Activated B cell treated with CpG ODN at 0.5 μM for 24 hours (primary cell): ENCODE data around the gene NANOS1. TPM values are rescaled to one million over a fixed set of nuclear protein-coding genes. Genes with fewer than 3 reads are reported as not detected.

Source experiments
- ATAC-seq: fragments of 200-7000 bp; cut with Tn5 transposase; one replicate; pipeline ENCODE4 v1.10.0; 2021; ENCODE audit warnings: low read depth, mild to moderate bottlenecking, moderate library complexity
- CTCF ChIA-PET: fragments of 350-600 bp; sonication (Branson Sonifier 250); formaldehyde crosslinking; loops from one replicate; lab custom pipeline; 2021; ENCODE audit warnings: antibody characterized with exemption; lab: Charles Lee
- POLR2A ChIA-PET: fragments of 350-600 bp; sonication (Branson Sonifier 250); formaldehyde crosslinking; loops from one replicate; lab custom pipeline; 2021; ENCODE audit warnings: antibody characterized with exemption; lab: Charles Lee
- DNase-seq: peaks from one replicate; pipeline ENCODE4 v3.0.0; 2022
- H3K27ac Mint-ChIP-seq: one replicate; pipeline ENCODE4 v1.8.0; 2020; ENCODE audit warnings: mixed read lengths
- H3K27me3 Mint-ChIP-seq: one replicate; pipeline ENCODE4 v1.8.0; 2021; ENCODE audit warnings: mixed read lengths
- H3K36me3 Mint-ChIP-seq: one replicate; pipeline ENCODE4 v1.8.0; 2021; ENCODE audit warnings: low read depth, mixed read lengths
- H3K4me1 Mint-ChIP-seq: one replicate; pipeline ENCODE4 v1.8.0; 2021; ENCODE audit warnings: mixed read lengths
- H3K4me3 Mint-ChIP-seq: one replicate; pipeline ENCODE4 v1.8.0; 2020; ENCODE audit warnings: mild to moderate bottlenecking, mixed read lengths
- H3K9me3 Mint-ChIP-seq: one replicate; pipeline ENCODE4 v1.8.0; 2020; ENCODE audit warnings: mixed read lengths
- CTCF ChIP-seq: fragments of 200-600 bp; IDR thresholded peaks from one replicate; pipeline ENCODE4 v1.8.0; 2022; ENCODE audit warnings: antibody characterized with exemption, mild to moderate bottlenecking
- intact Hi-C: fragments of 100-400 bp; cut with micrococcal nuclease; formaldehyde crosslinking; loops from one replicate; pipeline ENCODE4 v1.15.1; 2024
- total RNA-seq: library from RNA; stranded (reverse); gene quantifications from 2 replicates; pipeline ENCODE4 v1.2.3, GENCODE V29; 2022

The NANOS1 gene
- total RNA-seq, 1 donor from 2014 or later: 0.33 TPM

- CTCF ChIA-PET: no interaction called here
- POLR2A ChIA-PET: interaction anchor here (0.6 kb wide), 1 partner anchor 963 kb away, joined by 4 read pairs; no protein-coding TSS in a partner anchor
- intact Hi-C loops: no loop called here
- Mint-ChIP-seq H3K4me3 (no peak overlapping the region), H3K36me3 (no peaks in the 10 kb centered on the region), H3K9me3 (no peaks in the 10 kb centered on the region), H3K27ac (no peak overlapping the region), H3K27me3 (peaks cover 26% of the 10 kb centered on the region), H3K4me1 (no peaks in the 10 kb centered on the region)
- DNase-seq: no peak
- TF ChIP-seq CTCF: no peak
- no peak for ATAC-seq
Observed at GRCh38 chr10:119006451-119007210, 22.9 kb upstream of the NANOS1 start.

DNA sequence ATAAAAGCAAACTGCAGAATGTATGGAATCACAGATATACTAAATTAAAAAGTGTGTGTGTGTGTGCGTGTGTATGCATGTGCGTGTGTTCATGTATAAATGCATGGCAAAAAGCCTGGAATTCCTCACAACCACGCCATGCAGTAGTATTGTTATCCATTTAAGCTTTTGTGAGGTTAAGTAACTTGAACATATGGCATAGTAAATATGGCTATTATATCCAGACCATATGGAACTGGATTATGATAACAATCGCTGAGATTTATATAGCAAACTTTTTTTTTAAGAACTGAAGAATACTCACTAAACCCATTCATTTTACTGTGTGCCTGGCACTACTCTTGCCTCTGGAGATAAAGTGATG lies 22.3 kb upstream of the NANOS1 start:
- no peaks in the 10 kb centered on the region for H3K36me3 Mint-ChIP-seq
- no peak overlapping the region for H3K4me3 Mint-ChIP-seq
- ATAC-seq: no peak
- intact Hi-C loops: no loop called here
- CTCF ChIA-PET: no interaction called here
- no peaks in the 10 kb centered on the region for H3K4me1 Mint-ChIP-seq
- peaks cover 22% of the 10 kb centered on the region for H3K27me3 Mint-ChIP-seq
- POLR2A ChIA-PET: no interaction called here
- no peak overlapping the region for H3K27ac Mint-ChIP-seq
- H3K9me3 Mint-ChIP-seq: no peaks in the 10 kb centered on the region
- no peak for DNase-seq
- TF ChIP-seq CTCF: no peak

GRCh38 chr10:119020627-119020946 lies 8.9 kb upstream of the NANOS1 start:
- no peak overlapping the region for H3K27ac Mint-ChIP-seq
- H3K4me1 Mint-ChIP-seq: no peaks in the 10 kb centered on the region
- no peak for ATAC-seq
- CTCF ChIA-PET: no interaction called here
- DNase-seq: no peak
- no peak for TF ChIP-seq CTCF
- POLR2A ChIA-PET: no interaction called here
- peaks cover 4% of the 10 kb centered on the region for H3K9me3 Mint-ChIP-seq
- no peak overlapping the region for H3K4me3 Mint-ChIP-seq
- intact Hi-C loops: no loop called here
- peaks cover 18% of the 10 kb centered on the region for H3K27me3 Mint-ChIP-seq
- H3K36me3 Mint-ChIP-seq: no peaks in the 10 kb centered on the region

GRCh38 chr10:119022846-119023552 lies 6.5 kb upstream of the NANOS1 start:
- Mint-ChIP-seq H3K4me3 (no peak overlapping the region), H3K4me1 (no peaks in the 10 kb centered on the region), H3K9me3 (peaks cover 4% of the 10 kb centered on the region), H3K27me3 (peaks cover 27% of the 10 kb centered on the region), H3K27ac (no peak overlapping the region), H3K36me3 (no peaks in the 10 kb centered on the region)
- intact Hi-C loops: no loop called here
- TF ChIP-seq CTCF: no peak
- DNase-seq (no peak), ATAC-seq (no peak)
- ChIA-PET POLR2A (interaction anchor here (0.6 kb wide), 1 partner anchor 61 kb away, joined by 3 read pairs; no protein-coding TSS in a partner anchor), CTCF (no interaction called here)

GRCh38 chr10:119023553-119023868 lies 6.0 kb upstream of the NANOS1 start:
- no peak overlapping the region for H3K4me3 Mint-ChIP-seq
- peaks cover under 1% of the 10 kb centered on the region for H3K4me1 Mint-ChIP-seq
- no peak overlapping the region for H3K27ac Mint-ChIP-seq
- no peak for TF ChIP-seq CTCF
- ATAC-seq: no peak
- peaks cover 29% of the 10 kb centered on the region for H3K27me3 Mint-ChIP-seq
- POLR2A ChIA-PET: no interaction called here
- no peak for DNase-seq
- H3K36me3 Mint-ChIP-seq: no peaks in the 10 kb centered on the region
- CTCF ChIA-PET: interaction anchor here (1.0 kb wide), 1 partner anchor 35 kb away, joined by 3 read pairs; no protein-coding TSS in a partner anchor
- peaks cover 4% of the 10 kb centered on the region for H3K9me3 Mint-ChIP-seq
- intact Hi-C loops: no loop called here
